ENCODE results near the gene CLDN19.

- TF ChIP-seq RAD21 (IDR thresholded peaks at IDR 0.05; ENCODE audit: low read depth) (no peak), CEBPB (IDR thresholded peaks at IDR 0.05) (no peak), MAX (IDR thresholded peaks at IDR 0.05) (no peak), TCF12 (IDR thresholded peaks at IDR 0.05; ENCODE audit: low read depth) (no peak), NFIC (IDR thresholded peaks at IDR 0.05) (no peak), TAF1 (IDR thresholded peaks at IDR 0.05; ENCODE audit: low read depth) (no peak), FOXM1 (IDR thresholded peaks at IDR 0.05; ENCODE audit: borderline replicate concordance, low read depth) (no peak), REST (IDR thresholded peaks at IDR 0.05; ENCODE audit: low read depth) (no peak), EP300 (IDR thresholded peaks at IDR 0.05; ENCODE audit: borderline replicate concordance) (no peak), EGR1 (IDR thresholded peaks at IDR 0.05) (no peak), TEAD4 (IDR thresholded peaks at IDR 0.05) (no peak), CREB1 (IDR thresholded peaks at IDR 0.05; ENCODE audit: low read depth) (no peak)
These were observed 28.1 kb upstream of the CLDN19 start for GRCh38 chr1:42768172-42768571.
